IMR-90 (cell line): ENCODE results near the gene FNDC11.
"Not testable (repeated sequence)": the region's sequence is repeated elsewhere in the genome, so short reads cannot be mapped to it uniquely, and the experiment has no call there.

Source experiments
- BHLHE40 ChIP-seq: fragments of 150-350 bp; IDR thresholded peaks from 2 replicates; pipeline ENCODE4 v1.6.1; 2016; ENCODE audit warnings: mild to moderate bottlenecking, low read depth, low read length
- CEBPB ChIP-seq: IDR thresholded peaks from 2 replicates; pipeline ENCODE4 v1.6.1; 2012; ENCODE audit warnings: low read depth, low read length, improper control_type of control experiment
- CHD1 ChIP-seq: IDR thresholded peaks from 2 replicates; pipeline ENCODE4 v1.6.1; 2012; ENCODE audit warnings: low read depth, low read length, improper control_type of control experiment
- FOS ChIP-seq: fragments of 150-350 bp; IDR thresholded peaks from 2 replicates; pipeline ENCODE4 v1.6.1; 2016; ENCODE audit warnings: low read depth, low read length
- MAZ ChIP-seq: IDR thresholded peaks from 2 replicates; pipeline ENCODE4 v1.6.1; 2012; ENCODE audit warnings: low read depth, mild to moderate bottlenecking, low read length, improper control_type of control experiment, moderate library complexity, borderline replicate concordance
- MXI1 ChIP-seq: IDR thresholded peaks from 2 replicates; pipeline ENCODE4 v1.6.1; 2012; ENCODE audit warnings: low read depth, mild to moderate bottlenecking, low read length, moderate library complexity, borderline replicate concordance
- NFE2L2 ChIP-seq: fragments of 150-350 bp; IDR thresholded peaks from 2 replicates; pipeline ENCODE4 v1.6.1; 2016; ENCODE audit warnings: low read depth, mild to moderate bottlenecking, low read length
- POLR2A ChIP-seq: IDR thresholded peaks from 2 replicates; pipeline ENCODE4 v1.6.1; 2012; ENCODE audit warnings: mild to moderate bottlenecking, low read depth, low read length
- RCOR1 ChIP-seq: IDR thresholded peaks from 2 replicates; pipeline ENCODE4 v1.6.1; 2012; ENCODE audit warnings: mild to moderate bottlenecking, low read length, improper control_type of control experiment; ENCODE audit not compliant: insufficient replicate concordance
- RFX5 ChIP-seq: IDR thresholded peaks from 2 replicates; pipeline ENCODE4 v1.8.0; 2012; ENCODE audit warnings: low read depth, mild to moderate bottlenecking, low read length, moderate library complexity
- SMC3 ChIP-seq: fragments of 150-350 bp; IDR thresholded peaks from 2 replicates; pipeline ENCODE4 v1.6.1; 2016; ENCODE audit warnings: low read depth, mild to moderate bottlenecking, antibody characterized with exemption, low read length, moderate library complexity
- TF ChIP-seq, protein P1 (sequence below): fragments of 150-350 bp; IDR thresholded peaks from 2 replicates; pipeline ENCODE4 v1.6.1; 2016; ENCODE audit warnings: low read depth, mild to moderate bottlenecking, low read length, moderate library complexity, borderline replicate concordance
- TF ChIP-seq, protein P2 (sequence below): conservative IDR thresholded peaks from 2 replicates; pipeline ENCODE4 v1.5.1; 2012; ENCODE audit warnings: mild to moderate bottlenecking, low read depth, low read length, improper control_type of control experiment

DNA sequence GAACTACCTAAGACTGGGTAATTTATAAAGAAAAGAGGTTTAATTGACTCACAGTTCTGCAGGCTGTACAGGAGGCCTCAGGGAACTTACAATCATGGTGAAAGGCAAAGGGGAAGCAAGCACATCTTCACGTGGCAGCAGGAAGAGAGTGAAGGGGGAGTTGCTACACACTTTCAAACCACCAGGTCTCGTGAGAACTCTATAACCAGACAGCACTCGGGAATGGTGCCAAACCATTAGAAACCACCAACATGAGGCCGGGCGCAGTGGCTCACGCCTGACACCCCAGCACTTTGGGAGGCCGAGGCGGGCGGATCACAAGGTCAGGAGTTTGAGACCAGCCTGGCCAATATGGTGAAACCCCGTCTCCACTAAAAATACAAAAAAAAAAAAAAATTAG lies 39.4 kb upstream of the FNDC11 start:
- TF ChIP-seq SMC3, MAZ, CEBPB, POLR2A, BHLHE40, RCOR1, FOS, CHD1, NFE2L2, RFX5, MXI1: not testable (repeated sequence)
- TF ChIP-seq, protein P1, sequence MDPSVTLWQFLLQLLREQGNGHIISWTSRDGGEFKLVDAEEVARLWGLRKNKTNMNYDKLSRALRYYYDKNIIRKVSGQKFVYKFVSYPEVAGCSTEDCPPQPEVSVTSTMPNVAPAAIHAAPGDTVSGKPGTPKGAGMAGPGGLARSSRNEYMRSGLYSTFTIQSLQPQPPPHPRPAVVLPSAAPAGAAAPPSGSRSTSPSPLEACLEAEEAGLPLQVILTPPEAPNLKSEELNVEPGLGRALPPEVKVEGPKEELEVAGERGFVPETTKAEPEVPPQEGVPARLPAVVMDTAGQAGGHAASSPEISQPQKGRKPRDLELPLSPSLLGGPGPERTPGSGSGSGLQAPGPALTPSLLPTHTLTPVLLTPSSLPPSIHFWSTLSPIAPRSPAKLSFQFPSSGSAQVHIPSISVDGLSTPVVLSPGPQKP, result not testable (repeated sequence)
- TF ChIP-seq, protein P2, sequence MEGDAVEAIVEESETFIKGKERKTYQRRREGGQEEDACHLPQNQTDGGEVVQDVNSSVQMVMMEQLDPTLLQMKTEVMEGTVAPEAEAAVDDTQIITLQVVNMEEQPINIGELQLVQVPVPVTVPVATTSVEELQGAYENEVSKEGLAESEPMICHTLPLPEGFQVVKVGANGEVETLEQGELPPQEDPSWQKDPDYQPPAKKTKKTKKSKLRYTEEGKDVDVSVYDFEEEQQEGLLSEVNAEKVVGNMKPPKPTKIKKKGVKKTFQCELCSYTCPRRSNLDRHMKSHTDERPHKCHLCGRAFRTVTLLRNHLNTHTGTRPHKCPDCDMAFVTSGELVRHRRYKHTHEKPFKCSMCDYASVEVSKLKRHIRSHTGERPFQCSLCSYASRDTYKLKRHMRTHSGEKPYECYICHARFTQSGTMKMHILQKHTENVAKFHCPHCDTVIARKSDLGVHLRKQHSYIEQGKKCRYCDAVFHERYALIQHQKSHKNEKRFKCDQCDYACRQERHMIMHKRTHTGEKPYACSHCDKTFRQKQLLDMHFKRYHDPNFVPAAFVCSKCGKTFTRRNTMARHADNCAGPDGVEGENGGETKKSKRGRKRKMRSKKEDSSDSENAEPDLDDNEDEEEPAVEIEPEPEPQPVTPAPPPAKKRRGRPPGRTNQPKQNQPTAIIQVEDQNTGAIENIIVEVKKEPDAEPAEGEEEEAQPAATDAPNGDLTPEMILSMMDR, result not testable (repeated sequence)
